Activated gamma-delta T cell treated with Interleukin-2 at 50 U/mL for 16 hours (primary cell): ENCODE measurements around the gene PAXIP1.
"Not testable (repeated sequence)": the region's sequence is repeated elsewhere in the genome, so short reads cannot be mapped to it uniquely, and the experiment has no call there.

ENCODE experiments used
- DNase-seq: peaks from one replicate; pipeline ENCODE4 v3.0.0-alpha.2; 2020

PAXIP1 gene, protein sequence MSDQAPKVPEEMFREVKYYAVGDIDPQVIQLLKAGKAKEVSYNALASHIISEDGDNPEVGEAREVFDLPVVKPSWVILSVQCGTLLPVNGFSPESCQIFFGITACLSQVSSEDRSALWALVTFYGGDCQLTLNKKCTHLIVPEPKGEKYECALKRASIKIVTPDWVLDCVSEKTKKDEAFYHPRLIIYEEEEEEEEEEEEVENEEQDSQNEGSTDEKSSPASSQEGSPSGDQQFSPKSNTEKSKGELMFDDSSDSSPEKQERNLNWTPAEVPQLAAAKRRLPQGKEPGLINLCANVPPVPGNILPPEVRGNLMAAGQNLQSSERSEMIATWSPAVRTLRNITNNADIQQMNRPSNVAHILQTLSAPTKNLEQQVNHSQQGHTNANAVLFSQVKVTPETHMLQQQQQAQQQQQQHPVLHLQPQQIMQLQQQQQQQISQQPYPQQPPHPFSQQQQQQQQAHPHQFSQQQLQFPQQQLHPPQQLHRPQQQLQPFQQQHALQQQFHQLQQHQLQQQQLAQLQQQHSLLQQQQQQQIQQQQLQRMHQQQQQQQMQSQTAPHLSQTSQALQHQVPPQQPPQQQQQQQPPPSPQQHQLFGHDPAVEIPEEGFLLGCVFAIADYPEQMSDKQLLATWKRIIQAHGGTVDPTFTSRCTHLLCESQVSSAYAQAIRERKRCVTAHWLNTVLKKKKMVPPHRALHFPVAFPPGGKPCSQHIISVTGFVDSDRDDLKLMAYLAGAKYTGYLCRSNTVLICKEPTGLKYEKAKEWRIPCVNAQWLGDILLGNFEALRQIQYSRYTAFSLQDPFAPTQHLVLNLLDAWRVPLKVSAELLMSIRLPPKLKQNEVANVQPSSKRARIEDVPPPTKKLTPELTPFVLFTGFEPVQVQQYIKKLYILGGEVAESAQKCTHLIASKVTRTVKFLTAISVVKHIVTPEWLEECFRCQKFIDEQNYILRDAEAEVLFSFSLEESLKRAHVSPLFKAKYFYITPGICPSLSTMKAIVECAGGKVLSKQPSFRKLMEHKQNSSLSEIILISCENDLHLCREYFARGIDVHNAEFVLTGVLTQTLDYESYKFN

DNA sequence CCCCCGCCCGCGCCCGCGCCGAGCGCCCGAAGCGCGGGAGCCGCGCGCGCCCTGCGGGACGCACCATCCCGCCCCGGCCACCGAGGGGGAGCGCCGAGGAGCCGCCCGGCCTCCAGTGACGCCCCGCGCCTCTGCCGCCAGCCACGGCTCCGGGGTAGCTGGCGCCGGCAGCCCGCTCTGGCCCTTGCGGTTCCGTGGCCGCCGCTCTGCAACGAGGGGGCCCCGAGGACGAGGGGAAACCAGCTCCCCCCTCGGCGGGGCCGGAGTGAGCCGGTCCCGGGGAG lies at the start of gene PAXIP1:
PAXIP1 (minus strand) TSS at position 33 of the 284 bp plus-strand sequence. CDS start 195 bp downstream, outside the sequence.
- peak; percentile 56 for DNase-seq

DNA sequence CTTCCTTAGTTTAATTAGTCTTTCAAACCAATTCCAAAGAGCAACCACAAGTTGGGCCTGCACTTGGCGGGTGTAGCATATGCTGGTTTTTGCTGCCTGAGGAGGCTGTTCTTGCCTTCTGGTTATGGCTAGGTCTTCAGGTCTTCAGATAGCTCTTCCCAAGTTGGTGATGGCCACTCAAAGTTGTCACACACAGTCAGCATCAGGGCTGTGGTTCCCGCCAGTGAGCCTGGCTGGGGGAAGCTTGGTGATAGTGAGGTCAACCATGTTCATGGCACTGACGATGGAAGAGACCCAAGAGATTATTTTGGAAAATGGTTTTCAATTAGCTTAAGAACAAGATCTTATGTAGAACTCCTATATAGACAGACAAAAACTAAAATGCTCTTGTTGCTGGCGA lies 48.4 kb upstream of the PAXIP1 start:
- DNase-seq: no peak

DNA sequence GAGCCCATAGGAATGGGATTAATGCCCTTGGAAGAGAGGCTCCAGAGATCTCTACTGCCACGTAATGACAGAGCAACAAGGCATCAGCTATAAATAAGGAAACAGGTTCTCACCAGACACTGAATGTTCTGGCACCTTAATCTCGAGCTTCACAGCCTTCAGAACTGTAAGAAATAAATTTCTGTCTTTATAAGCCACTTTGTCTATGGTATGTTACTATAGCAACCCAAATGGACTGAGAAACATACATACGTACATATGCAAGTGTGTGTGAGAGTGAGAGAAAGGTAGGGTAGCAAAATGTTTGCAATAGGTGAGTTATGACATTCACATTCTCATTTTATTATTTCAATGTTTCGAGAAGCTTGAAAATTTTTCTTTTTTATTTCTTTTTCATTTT lies 45.1 kb upstream of the PAXIP1 start:
- DNase-seq: no peak

DNA sequence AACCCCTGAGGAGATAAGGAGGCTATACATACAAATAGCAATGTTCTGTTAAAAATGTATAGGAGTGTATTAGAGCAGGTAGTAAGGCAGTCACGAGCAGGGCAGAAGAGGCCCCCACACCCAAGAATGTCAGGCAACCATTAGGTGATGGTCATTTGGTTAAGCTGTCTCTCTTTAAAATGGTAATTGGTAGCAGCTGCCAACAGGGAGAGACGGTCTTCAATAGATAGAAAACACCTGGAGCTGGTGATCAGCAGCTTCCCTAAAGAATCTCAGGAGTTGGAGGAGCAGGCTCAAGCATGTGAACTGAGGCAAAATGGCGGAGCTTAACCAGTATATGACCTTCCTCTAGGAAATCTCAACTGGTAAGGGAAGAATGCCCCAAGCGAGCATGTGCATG lies 40.8 kb upstream of the PAXIP1 start:
- DNase-seq: no peak

DNA sequence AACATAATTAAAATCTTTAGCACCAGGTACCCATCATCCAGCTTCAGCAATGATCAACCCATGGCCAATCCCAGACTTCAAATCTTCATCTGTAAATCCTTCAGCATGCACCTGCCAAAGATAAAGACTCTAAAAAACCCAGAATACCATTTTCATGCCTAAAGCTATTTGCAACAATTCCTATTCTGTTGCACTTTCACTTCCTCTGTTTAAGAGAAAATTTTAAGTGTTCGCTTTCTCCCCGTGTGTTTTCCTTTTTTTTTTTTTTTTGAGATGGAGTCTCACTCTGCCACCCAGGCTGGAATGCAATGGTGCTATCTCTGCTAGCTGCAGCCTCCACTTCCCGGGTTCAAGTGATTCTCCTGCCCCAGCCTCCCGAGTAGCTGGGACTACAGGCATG lies 35.4 kb upstream of the PAXIP1 start:
- DNase-seq: no peak

DNA sequence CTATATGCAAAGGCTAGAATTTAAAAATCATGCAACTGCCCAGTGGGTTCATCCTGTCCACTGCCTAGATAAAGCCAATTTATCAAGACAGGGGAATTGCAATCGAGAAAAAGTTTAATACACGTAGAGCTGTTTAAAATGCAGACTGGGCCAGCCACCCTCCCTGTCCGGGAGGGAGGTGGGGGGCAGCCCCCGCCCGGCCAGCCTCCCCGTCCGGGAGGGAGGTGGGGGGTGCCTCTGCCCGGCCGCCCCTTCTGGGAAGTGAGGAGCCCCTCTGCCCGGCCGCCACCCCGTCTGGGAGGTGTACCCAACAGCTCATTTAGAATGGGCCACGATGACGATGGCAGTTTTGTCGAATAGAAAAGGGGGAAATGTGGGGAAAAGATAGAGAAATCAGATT lies 31.6 kb upstream of the PAXIP1 start:
- DNase-seq: not testable (repeated sequence)

DNA sequence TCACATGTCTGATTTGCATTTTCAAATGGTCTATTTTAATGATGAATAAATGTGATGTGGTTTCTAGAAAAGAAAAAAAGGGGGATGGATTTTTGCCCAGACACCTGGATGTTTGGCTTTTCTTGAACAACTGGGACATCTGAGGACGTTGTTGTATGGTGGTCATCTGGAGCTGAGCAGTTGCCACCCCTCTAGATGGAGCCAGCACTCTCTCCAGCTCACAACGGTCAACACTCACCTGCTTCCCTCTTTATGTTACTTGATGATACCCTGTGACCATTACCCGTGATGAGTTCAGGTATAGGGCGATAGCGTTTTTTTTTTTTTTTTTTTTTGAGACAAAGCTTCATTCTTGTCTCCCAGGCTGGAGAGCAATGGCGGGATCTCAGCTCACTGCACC lies 30.1 kb upstream of the PAXIP1 start:
- DNase-seq: no peak

DNA sequence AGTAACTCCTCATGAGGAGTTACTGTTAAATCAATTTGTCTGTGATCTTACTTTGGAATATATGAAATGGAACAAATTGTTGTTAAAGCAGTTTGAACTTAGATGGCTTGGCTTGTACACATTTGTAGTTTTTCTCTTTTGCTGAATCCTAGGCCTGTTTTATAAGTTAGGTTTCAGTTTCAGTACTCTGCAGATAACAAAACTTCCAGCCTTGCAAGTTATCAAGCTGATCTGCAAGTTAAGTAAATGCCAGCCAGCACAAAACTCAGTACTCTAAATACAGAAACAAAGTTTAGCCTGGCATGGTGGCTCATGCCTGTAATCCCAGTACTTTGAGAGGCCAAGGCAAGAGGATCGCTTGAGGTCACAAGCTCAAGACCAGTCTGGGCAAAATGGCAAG lies 25.0 kb upstream of the PAXIP1 start:
- no peak for DNase-seq

DNA sequence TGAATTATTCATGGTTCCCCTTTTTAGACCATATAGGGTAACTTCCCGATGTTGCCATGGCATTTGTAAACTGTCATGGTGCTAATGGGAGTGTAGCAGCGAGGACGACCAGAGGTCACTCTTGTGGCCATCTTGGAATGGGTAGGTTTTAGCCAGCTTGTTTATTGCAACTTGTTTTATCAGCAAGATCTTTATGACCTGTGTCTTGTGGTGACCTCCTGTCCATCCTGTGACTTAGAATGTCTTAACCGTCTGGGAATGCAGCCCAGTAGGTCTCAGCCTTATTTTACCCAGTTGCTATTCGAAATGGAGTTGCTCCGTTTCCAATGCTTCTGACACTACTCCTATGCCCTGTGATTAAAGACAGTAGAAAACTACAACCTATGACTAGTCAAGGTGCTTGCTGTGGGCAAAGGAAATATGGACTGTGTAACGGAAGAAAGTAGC lies 18.8 kb upstream of the PAXIP1 start:
- no peak for DNase-seq

DNA sequence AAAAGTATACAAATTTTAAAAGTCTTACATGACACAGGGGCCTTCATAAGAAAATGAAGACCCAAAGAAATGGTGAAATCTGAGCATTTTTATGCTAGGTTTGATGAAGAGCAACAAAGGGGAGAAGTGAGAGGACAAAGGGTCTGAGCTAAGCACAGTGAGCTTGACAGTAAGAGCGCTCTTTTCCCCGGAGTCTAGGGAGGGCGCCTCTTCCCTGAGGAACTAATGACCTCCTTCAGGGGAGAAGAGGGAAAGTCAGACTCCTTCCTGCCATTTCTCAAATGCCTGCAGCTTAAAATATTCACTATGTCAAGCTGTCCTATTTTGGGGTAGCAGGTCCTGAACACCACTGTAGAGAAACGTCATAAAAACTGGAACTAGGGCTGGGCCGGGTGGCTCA lies 18.1 kb upstream of the PAXIP1 start:
- DNase-seq: no peak

DNA sequence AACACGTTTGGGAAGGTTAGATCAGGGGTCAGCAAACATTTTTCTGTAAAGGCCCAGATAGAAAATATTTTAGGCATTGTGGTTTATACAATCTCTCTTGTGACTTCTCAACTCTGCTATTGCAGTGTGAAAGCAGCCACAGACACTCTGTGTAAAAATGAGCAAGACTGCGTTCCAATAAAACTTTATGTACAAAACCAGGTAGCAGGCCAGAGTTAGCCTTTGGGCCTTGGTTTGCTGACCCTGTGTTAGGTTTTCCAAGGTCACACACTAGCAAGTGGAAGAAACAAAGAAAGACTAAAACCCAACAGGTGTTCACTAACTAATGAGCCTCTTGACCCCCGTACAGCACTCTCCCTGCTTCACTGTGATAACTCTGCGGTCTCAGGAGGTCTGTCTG lies 14.9 kb upstream of the PAXIP1 start:
- DNase-seq: no peak

DNA sequence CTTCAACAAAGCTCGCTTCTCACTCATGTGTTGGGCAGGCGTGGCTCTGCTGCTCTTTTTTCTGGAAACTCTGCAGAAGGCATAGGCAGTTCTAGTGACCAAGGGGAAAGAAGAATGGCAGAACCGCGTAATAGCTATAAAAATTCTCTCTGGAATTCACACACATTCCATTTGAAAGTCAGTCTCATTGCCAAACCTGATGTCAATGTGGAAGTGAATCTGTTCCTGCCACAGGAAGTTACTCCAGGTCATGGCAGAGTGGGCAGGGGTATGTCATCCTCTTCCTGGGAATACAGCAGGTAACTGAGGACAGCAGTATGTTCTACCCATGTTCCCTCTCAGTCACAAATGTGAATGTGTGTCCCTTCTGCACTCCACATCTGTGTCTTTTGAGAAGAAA lies 8.2 kb upstream of the PAXIP1 start:
- DNase-seq: no peak

DNA sequence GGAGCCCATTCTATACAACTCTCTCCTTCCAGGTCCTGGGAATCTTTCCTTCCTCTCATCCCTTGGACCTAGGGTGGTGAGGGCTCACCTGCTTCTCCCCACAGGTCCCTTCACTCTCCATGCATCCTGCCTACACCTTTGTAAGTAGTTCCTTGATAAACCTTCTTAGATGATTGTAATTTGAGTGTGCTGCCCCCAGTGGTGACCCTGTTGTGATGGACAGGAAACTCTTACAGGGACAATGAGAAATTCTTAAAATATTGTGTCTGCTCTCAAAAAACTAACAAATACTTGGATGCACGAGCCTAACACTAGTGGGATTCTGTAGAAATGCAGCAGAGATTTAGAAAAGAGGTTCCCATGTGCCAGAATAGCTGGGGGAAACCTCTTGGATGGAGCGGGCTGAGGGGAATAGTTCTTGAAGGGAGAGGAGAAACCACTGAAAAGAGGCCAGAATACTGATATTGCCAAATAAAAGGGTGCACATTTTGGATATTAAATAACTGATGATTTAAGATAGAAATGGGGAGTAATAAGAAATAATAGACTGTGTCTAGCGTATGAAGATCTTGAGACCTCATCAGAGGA lies 6.7 kb upstream of the PAXIP1 start:
- DNase-seq: peak; percentile 22

DNA sequence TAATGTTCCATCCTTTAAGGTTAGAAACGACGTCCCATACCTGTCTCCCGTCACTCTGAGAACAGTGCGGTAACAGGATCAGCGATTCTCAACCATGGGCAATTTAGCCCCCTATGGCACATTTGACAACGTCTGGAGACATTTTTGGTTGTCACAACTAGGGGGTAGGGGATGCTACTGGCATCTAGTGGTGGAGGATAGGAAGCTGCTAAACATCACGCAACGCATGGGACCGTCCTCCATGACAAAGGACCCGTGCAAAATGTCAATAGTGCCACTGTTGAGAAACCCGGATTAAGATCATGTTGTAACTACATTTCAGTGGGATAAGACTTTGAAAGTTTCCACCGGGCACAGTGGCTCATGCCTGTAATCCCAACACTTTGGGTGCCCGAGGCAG lies 5.0 kb upstream of the PAXIP1 start:
- peak; percentile 19 for DNase-seq

DNA sequence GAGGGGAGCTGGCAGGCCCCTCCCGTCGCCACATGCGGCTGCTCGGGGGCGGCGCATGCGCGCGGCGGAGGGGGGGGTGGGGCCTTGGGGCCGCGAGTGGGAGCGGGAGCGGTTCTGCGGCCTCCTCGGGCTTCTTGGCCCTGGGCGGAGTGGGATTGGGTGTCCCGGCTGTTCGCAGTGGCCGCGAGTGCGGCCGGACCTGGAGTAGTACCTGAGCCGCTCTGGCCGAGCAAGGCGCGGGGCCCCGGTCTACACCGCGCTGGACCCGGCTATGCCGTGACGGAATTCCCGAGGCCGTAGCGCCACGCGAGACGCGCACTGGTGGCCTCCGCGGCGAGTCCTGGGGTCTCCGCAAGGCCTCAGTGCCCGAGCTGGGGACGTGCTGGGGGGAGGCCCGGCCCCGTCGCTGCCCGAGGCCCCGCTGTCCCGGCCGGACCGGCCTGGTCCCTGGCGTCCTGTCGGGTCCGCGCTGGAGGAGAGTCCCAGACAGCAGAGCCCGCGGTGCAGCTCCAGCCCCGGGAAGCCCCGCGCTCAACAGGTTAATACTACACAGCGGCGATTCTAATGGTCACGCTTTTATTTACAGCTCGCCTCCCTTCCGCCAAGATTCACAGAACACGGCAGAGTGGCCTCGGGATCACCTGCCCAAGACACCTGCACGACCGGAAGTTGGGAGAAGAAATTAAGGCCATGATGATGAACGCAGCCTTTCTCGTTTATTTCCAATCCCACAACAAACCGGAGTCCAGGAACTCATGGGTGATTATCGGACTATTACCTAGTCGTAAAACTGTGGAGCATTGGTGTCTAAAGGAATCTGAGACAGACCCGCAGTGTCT lies 671 bp upstream of the PAXIP1 start:
- DNase-seq: peak; percentile 76

DNA sequence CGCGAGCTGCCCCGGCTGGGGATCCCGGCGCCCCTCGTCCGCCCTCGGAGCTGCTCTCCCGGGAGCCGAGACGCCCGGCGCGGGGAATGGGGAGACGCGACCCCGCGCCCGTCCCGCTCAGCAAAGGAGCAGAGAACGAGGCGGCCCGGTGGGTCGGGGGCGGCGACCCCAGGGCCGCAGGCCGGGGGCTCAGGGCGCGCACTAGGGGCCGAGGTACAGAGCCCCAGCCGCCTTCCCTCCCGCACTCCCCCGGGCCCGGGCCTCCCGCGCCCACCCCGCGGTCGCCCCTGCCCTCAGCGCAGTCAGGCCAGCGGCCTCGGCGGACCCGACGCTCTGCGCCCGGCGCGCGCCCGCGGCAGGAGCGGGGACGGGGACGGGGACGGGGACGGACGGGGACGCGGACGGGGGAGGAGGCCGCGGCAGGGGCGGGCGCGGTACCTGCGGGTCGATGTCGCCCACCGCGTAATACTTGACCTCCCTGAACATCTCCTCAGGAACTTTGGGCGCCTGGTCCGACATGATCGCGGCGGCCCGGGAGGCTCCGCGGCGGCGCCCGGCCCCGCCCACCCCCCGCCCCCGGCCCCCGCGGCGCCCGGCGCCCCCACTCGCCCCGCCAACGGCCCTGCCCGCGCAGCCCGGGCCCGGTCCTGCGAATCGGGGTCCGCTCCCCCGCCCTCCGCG lies 373 bp downstream of the PAXIP1 start:
- DNase-seq: peak; percentile 26

DNA sequence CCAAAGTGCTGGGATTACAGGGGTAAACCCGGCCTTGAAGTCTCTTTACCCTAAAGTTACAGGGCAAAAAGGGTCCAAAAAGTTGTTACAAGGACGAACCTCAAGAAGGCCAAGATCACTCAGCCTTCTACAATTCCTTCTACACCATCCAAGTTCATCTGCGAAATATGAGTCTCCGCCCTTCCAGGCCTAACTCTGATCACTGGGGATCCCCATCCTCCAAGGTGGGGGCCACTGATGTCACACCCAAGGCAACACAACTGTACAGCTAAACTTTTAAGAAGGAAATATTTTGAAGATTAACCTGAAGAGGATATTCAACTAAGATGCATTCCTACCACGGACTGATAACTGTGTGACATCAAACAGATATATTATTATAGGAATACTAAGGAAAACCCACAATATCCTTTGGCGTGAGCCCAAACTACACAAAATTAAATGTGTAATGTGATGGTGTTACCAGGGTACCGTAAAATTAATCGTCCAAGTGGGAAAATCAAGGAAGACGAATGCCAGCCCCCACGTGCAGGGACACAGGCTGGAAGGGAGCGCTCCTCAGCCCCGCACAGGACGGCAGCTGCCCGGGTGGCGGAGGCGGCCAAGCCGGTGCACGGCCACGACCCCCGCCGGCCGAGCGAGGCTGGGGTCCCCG lies 1.0 kb downstream of the PAXIP1 start:
- DNase-seq: no peak

DNA sequence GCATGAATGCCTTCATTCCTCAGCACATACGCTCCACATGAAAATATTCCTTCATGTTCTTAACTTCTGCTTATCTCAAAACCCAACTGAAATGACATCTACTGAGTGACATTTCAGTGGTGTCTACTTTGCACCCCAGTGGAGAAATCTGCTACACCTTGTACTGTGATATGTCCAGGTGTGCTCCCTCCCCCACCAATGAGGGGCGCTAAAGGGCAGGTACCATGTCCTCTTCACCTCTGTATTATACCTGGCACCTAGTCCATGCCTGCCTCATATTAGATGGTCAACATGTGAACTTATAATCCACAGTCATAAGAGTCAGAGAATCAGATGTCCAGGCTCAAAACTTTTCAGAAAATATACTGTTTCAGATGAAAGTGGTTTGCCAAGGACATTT lies 2.1 kb downstream of the PAXIP1 start:
- DNase-seq: no peak

DNA sequence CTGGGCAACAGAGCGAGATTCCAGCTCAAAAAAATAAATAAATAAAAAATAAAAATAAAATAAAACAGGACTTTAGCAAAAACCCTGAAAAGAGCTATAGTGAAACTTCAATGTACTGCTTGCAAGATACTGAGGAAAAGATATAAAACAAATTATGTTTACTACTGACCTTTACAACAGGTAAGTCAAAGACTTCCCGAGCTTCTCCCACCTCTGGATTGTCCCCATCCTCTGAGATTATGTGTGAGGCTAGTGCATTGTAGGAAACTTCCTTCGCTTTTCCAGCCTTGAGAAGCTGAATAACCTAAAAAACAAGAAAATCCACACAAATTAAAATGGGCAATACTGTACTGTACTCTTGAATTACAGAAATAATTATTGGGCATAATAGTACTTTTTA lies 4.4 kb downstream of the PAXIP1 start:
- no peak for DNase-seq

DNA sequence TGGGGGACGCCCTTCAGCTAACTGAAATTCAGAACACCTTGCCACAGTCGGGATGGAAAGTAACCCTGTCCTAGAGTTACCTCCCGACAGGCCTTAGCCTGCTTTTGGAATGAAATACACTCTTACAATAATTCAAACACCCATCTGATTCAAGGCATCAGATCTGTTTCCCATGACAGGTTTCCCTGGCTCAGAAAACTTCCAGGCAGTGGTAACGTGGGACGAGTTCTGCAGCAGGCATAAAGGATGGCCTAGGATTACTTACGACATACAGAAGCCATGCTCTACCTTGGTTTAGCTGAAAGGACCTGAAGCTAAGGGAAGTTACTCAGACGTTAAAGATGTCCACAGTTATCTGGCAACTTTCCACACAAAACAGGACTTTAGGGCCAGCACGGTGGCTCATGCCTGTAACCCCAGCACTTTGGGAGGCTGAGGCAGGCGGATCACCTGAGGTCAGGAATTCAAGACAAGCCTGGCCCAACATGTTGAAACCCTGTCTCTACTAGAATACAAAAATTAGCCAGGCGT lies 5.0 kb downstream of the PAXIP1 start:
- DNase-seq: no peak

DNA sequence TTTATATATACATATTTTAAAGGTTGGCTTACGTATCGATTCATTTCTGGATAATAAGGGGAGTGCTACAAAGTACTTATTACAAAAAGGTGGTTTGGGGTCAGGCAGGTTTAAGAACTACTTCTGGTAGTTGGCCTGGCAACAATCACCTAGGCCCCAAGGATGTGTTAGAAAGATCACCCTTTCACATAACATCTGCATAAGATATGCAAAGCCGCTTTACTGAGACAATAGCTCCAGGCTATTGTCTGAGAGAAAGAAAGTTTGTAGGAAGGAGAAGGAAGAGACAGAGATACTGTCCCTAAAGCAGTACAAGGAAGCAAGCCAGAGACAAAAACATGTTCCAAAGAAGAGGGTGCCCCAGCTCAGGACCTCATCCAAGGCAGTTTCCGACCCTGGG lies 6.2 kb downstream of the PAXIP1 start:
- no peak for DNase-seq
